SK-N-SH (cell line): Measurements from ENCODE around the gene PADI4.

Experiments
- RAD21 ChIP-seq: IDR thresholded peaks from 2 replicates; pipeline ENCODE4 v1.6.1; 2012; ENCODE audit warnings: mild to moderate bottlenecking, low read length
- TAF1 ChIP-seq: IDR thresholded peaks from 2 replicates; pipeline ENCODE4 v1.6.1; 2012; ENCODE audit warnings: low read depth, mild to moderate bottlenecking, low read length, moderate library complexity, borderline replicate concordance
- YY1 ChIP-seq: IDR thresholded peaks from 2 replicates; pipeline ENCODE4 v1.4.0; 2012; ENCODE audit warnings: low read depth, mild to moderate bottlenecking

- TF ChIP-seq TAF1 (no peak), RAD21 (no peak), YY1 (no peak)
Measured at GRCh38 chr1:17272646-17273045, 35.4 kb upstream of the PADI4 start.
